SH-SY5Y (cell line): ENCODE data around the gene MYH10.

ENCODE experiments used
- GATA2 ChIP-seq: IDR thresholded peaks from 2 replicates; pipeline ENCODE4 v1.6.1; 2011; ENCODE audit warnings: mild to moderate bottlenecking, low read depth, low read length
- GATA3 ChIP-seq: IDR thresholded peaks from 2 replicates; pipeline ENCODE4 v1.6.1; 2011; ENCODE audit warnings: low read depth, mild to moderate bottlenecking, low read length, moderate library complexity

DNA sequence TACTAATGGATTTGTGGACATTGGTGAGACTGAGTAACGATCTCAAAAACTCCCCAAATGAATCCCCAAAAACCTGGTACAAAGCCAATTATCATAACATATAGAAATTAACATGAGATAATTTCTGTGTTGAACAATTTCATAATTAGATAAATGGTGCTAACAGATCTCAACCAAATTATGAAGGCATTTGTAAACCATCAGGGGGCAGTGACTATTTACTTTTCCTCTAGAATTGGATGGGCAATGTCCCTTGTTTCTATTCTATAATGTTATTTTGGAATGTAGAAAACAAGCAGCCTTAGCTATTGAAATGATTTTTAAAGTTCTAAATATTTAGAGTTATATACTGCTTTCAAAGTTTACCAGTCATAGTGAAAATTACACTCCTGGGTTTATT, 57.8 kb downstream of the MYH10 start:
- TF ChIP-seq GATA2 (no peak), GATA3 (no peak)
